ENCODE data around the gene SERINC2.
"Not testable (repeated sequence)": the region's sequence is repeated elsewhere in the genome, so short reads cannot be mapped to it uniquely, and the experiment has no call there.

SERINC2 gene

GRCh38 chr1:31472673-31473072, 59.7 kb downstream of the SERINC2 start:
- not testable (repeated sequence) for DNase-seq

GRCh38 chr1:31473508-31473907, 60.5 kb downstream of the SERINC2 start:
- DNase-seq = not testable (repeated sequence)

- DNase-seq = not testable (repeated sequence)
Observed at GRCh38 chr1:31474567-31474966, 61.6 kb downstream of the SERINC2 start.

DNA sequence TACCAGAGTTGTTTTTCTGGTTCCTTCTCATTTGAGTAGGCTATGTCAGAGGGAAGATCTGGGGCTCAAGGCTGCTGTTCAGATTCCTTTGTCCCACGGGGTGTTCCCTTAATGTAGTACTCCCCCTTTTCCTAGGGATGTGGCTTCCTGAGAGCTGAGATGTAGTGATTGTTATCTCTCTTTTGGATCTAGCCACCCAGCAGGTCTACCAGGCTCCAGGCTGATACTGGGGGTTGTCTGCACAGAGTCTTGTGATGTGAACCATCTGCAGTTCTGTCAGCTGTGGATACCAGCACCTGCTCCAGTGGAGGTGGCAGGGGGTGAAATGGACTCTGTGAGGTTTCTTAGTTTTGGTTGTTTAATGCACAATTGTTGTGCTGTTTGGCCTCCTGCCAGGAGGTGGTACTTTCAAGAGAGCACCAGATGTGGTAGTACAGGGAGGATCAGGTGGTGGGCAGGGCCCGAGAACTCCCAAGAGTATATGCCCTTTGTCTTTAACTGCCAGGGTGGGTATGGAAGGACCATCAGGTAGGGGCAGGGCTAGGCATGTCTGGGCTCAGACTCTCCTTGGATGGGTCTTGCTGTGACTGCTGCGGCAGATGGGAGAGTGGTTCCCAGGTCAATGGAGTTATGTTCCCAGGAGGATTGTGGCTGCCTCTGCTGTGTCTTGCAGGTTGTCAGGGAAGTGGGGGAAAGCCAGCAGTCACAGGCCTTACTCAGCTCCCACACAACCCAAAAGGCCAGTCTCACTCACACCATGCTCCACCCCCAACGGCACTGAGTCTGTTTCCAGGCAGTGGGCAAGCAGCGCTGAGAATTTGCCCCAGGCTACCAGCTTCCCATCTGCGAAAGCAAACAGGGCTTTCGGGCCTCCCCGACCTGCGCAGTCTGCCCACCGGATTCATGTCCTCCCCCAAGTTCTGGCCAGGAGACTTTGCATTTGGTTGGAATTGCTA, 64.2 kb downstream of the SERINC2 start:
- DNase-seq = no peak

GRCh38 chr1:31478167-31478566, 65.2 kb downstream of the SERINC2 start:
- no peak for DNase-seq

DNA sequence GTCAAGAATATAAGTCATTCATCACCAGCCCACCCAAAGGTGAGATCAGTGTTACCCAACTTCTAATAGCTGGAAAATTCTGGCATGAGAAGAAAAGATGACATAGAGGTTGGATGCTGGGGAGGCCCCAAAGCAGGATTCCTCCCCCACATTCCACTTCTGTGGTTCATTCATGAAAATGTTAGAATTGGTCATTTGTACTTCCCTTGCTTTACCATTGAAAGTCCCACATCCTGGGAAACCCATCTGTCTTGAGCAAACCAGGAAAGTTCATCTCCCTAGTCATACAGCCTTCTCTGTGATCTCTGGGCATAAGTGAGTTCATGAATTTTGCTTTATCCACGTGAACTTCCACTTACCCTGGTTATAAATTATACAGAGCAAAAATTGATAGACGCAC, 66.8 kb downstream of the SERINC2 start:
- DNase-seq = no peak

GRCh38 chr1:31480426-31480825, 67.4 kb downstream of the SERINC2 start:
- not testable (repeated sequence) for DNase-seq

GRCh38 chr1:31482482-31483011, 69.5 kb downstream of the SERINC2 start:
- DNase-seq = no peak

- DNase-seq = no peak
Observed at GRCh38 chr1:31483012-31483946, 70.3 kb downstream of the SERINC2 start.
